EL (cell line): ENCODE results near the gene CSTB.
"Not testable (repeated sequence)": the region's sequence is repeated elsewhere in the genome, so short reads cannot be mapped to it uniquely, and the experiment has no call there.

Experiments used
- DNase-seq: peaks from one replicate; pipeline ENCODE4 v3.0.0-alpha.2; 2016

Gene CSTB, protein sequence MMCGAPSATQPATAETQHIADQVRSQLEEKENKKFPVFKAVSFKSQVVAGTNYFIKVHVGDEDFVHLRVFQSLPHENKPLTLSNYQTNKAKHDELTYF

GRCh38 chr21:43775795-43776430, at the start of gene CSTB:
Gene CSTB (minus strand): TSS chr21:43776308. CDS start chr21:43776269, 39 bp downstream.
- DNase-seq: peak; percentile 70

DNA sequence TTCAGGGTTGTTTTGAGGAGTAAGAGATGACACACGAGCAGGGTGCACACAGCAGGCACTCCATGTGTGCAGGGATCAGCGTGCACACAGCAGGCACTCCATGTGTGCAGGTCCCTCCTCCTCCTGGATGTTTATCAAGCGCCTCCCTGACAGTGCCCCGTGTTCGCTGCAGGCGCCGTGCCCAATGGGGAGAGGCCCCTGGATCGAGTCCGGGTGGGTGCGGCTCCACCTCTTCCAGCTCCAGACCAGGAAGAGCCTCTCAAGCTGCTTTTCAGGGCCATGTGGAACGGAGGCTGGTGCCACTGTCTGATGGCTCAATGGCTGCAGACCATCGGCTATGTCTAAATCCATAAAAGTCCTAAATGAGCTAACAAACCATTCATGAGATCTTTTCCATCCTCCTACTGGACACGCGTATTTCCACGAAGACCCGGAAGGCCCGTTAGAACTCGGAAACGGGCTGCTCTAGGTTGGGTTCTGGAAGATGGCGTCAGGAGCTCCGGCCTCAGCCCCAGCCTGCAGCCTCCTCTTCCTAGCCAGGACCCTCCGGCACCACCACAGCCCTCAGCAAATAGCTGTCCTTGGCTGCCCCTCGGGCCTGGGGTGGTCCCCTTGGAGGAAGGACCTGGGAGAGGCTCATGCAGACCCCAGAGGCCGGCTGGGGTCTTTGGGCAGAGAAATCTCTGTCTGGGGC, 49.3 kb upstream of the CSTB start:
- DNase-seq: no peak

DNA sequence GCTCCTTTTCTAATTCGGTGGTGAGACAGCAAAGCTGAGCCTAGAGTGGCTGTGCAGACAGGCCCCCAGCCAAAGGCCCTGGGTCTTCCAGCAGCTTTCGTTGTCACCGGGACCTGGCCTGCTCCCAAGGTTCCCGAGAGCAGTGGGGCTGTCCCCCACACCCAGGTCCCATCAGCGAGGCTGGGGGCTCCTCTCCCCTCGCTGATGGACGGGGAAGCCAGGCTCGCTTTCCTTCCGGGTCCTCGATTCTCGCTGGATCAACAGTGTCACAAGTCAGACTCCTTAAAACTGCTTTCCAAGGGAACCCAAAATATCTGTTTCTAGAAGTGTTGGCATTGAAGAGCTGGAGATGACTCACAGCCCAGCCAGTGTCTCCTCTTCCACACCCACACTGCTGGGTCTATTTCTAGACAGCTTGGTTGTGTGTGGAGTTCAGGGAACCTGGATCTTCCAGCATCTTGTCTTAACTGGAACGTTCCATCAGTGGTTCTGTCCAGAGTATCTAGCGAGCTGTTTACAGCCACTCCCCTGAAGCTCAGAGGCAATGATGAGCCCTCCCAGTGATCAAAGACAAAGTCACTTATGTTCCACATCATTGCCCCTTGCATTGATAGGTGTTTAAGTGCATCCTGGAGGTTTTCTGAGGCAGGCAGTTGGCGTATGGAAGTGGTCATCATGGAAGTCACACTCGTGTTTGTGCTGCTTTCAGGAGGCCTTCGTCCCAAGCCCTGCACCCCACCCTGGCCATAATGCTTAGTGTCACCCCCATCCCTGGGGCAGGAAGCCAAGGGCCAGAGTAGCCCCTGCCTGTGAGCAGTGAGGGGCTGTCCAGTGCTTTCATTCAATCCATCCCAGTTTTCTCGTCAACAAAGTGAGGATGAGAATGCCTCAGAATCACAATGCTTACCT, 48.5 kb upstream of the CSTB start:
- DNase-seq: peak; percentile 46

- not testable (repeated sequence) for DNase-seq
These were observed 46.6 kb upstream of the CSTB start for GRCh38 chr21:43822741-43823140.

DNA sequence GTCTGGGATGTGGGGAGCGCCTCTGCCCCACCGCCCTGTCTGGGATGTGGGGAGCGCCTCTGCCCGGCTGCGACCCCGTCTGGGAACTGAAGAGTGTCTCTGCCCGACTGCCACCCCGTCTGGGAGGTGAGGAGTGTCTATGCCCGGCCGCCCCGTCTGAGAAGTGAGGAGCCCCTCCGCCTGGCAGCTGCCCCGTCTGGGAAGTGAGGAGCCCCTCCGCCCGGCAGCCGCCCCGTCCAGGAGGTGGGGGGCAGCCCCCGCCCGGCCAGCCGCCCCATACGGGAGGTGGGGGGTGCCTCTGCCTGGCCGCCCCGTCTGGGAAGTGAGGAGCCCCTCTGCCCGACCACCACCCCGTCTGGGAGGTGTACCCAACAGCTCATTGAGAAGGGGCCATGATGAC, 46.1 kb upstream of the CSTB start:
- DNase-seq: not testable (repeated sequence)

GRCh38 chr21:43820466-43820865, 44.4 kb upstream of the CSTB start:
- no peak for DNase-seq

DNA sequence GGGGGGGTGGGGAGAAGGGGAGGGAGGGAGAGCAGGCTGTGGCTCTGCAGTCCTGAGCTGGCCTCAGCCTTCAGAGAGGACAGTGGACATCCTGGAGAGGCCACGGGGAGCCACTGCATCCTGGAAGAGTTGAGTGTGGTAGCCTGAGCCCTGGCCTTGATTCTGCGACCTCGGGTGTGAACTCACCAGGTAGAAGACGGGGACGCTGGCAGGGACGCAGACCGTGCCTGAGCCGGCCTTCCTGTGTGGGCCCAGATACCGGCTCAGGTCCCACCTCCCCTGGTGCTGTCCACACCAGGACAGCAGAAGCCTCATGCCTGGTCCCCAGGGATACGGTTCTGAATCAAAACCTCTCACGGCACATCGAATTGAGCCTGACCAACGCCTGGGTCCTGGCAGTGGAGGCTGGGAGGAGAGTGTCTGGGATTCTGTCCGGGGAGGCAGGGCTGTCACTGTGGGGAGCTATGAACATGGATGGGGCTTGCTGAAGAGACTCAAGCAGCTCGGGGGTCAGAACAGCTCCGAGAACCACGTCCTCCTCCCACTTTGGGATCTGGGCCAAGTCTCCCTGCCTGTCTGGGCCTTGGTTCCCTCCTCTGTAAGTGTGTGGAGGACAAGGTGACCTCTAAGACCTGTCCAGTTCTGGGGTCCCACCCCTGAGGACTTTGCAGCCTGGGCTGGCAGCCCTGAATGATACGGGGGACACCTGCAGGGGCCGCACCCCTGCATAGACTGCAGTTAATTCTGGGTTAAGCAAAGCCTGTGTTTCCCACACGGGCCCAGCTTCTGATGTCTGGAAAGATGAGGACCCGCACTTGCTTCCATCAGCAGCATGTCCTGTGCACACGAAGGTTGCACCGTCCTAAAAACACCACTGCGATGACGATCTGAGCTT, 43.6 kb upstream of the CSTB start:
- no peak for DNase-seq

DNA sequence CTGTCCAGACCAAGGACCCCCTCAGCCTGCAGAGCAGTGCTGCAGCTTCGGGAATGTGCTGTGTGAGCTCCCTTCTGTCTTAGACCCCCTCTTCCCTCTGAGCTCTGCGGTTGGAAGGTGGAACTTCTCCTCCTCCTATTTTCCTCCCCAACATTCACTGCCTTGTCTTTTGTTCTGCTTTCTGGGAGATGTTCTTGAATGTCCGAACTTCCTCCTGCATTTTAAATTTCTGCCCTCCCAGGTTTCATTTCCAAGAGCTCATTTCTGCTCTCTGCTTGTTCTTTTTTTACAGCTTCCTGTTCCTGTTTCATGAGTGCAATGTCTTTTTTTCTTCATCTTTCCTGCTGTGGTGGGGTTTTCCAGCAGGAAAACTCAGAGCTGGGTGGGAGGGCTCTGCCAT, 42.6 kb upstream of the CSTB start:
- DNase-seq: no peak

DNA sequence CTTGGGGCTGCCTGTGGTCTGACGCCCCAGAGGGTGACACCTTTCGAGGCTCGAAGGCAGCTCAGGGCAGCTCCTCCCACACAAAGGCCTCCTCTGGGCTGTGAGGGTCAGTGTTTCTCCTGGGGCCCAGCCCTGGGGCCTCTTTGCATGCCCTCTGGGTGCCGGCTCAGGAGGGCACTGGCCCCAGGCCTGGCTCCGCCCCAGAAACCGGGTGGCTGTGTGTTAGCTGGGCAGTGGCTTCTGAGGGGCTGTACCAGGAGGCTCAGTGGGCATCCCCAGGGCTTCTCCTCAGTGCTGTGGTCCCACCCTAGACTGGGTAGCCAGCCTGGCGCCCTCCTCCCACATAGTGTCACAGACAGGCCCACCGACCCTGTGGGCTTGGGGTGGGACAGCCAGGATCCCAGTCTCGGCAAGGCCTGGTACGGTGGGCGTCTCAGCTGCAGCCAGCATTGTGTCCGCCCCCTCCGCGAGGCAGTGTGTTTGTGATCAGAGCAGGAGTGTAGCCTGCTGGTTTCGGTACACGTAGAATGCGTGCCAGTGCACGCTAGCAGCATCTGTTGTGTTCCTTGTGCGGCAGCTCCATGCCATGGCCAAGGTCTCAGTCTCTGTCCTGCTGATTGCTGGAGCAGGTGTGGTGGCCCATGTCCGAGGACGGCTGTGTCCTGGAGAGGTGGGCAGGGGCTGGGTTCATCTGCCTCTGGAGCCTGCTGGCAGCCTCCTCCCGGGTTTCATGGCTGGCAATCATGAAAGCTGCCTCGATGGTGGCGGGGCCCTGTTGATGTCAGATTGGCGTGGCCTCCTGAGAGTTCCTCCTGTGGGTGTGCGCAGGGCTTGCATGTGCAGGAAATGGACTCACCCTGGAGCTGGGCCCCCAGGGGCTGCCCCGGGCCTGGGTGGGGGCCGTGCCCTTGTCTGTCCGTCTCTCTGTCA, 41.3 kb upstream of the CSTB start:
- DNase-seq: no peak

DNA sequence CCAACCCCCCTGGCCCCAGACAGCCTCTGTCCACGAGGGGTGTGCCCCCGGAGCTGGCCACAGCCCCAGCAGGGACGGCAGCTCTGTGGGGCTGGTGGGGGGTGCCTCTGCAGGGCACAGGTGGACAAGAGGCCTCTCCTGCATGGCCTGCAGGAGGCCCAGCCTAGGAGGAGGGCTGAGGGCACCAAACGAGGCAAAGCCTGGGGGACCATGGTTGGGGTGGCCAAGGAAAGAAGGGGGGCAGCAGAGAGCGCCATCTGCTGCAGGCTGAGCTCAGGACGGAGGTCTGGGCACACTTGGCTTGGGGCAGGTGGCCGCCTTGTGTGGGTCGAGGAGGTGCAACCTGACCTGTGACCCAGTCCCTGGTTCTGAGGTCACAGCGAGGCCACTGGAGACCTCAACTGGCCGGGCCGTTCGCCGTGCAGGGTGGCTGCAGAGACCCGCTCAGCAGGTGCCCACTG, 40.5 kb upstream of the CSTB start:
- DNase-seq: no peak

- no peak for DNase-seq
These were observed 39.9 kb upstream of the CSTB start for GRCh38 chr21:43815991-43816390.

DNA sequence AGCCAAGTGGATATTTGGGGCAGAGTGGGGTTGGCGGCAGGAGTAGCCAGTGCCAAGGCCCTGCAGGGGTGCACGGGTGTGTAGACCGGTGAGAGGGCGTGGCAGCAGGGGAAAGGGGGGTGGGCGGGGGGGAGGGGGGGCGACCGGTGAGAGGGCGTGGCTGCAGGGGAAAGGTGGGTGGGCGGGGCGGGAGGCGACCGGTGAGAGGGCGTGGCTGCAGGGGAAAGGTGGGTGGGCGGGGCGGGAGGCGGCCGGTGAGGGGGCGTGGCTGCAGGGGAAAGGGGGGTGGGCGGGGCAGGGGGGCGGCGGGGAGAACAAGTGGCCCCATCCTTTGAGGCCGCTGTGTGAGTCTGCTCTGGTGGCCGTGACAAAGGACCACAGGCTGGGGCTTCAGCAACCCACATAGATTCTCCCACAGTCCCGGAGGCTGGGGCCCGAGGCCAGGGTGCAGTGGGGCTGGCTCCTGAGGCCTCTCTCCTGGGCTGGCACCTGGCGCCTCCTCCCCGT, 39.1 kb upstream of the CSTB start:
- no peak for DNase-seq

DNA sequence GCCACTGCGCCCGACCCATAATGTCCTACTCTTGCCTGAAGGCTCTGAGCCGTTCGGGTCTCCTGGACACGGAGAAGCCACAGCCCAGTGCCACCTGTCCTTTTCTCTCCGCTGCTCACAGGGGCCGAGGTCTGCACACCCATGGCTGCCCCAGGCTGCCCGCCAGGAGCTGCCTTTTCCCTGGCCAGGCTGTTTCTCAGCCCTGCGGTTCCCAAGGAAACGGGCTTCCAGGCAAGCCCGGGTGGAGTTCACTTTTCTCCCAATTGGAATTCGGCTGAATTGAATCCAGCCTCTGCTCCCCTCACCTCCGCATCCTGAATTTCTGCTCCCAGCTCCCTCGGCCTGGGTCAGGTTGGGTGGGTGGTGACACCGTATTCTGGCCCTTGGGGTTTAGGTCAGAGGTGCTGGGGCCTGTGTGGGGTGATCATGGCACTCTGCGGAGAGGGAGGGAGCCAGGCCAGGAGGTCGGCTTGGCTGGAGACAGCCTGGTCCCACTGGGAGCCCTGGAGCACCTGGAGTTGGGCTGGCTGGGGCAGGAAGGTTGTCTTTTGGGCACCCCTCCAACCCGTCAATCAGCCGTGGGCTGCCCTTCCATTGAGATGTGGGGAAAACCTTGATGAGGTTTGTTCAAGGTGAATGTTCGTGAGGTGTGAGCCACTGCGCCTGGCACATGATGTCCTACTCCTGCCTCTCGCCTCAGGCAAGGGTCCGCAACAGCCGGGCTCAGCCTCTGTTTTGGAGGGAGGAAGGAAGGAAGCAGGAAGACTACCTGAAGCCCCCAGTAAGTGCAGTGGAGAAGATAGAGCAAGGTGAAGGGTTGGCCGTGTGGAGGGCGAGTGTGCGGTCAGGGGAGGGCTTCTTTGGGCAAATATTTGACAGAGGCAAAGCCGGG, 38.4 kb upstream of the CSTB start:
- no peak for DNase-seq

DNA sequence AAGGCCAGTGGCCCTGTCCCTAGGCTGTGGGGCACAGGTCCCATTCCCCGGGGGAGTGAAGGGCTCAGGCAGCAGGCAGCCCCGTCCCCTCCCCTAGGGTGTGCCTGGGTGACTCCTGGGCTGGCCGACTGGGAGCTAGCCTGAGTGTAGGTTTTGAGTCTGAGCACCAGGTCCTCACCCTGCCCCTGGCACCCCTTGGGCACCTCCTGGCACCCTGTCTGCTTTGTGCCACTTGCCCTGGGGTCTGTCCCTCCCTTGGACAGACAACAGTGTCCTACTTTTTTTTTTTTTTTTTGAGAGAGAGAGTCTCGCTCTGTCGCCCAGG, 37.5 kb upstream of the CSTB start:
- no peak for DNase-seq

- no peak for DNase-seq
These were observed 37.0 kb upstream of the CSTB start for GRCh38 chr21:43812957-43813655.

DNA sequence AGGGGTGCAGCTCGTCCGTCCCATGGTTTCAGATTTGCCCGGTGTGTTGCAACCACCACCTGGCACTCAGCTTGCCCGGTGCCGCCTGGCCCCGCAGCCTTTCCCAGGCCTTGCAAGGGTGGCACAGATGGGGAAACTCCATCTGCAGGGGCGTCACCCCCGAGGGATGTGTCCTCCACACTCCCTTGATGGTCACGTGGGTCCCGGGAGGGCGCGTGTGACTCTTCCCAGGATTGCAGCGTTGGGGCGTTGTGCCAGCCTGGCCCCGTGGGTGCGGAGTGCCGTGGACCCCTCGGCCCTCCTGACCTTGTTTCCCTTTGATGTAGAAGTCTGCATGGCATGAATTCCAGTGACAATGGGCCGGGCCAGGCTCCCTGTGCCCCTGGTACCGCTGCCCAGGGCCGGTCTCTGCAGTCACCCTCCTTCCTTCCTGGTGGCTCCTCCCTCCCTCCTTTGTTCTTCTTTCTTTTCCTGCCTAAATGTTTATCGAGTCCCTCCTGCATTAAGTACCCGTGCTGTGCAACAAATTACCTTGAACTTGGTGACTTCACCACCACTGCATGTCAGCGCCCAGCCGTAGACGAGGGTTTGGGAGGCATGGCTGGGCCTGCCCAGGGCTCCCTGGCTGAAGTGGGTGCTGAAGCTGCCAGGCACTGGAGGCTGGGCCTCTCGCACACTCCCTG, 36.2 kb upstream of the CSTB start:
- DNase-seq: no peak

- DNase-seq: no peak
These were observed 35.4 kb upstream of the CSTB start for GRCh38 chr21:43811262-43812105.
